SK-N-SH (cell line): ENCODE measurements around the gene ZG16.

Source experiments
- FOXM1 ChIP-seq: IDR thresholded peaks from 2 replicates; pipeline ENCODE4 v1.4.0; 2012; ENCODE audit warnings: low read depth, mild to moderate bottlenecking
- GABPA ChIP-seq: IDR thresholded peaks from 2 replicates; pipeline ENCODE4 v1.4.0; 2012; ENCODE audit warnings: low read depth, mild to moderate bottlenecking
- JUND ChIP-seq: IDR thresholded peaks from 2 replicates; pipeline ENCODE4 v1.4.0; 2012
- MXI1 ChIP-seq: IDR thresholded peaks from 2 replicates; pipeline ENCODE4 v1.6.1; 2012; ENCODE audit warnings: mild to moderate bottlenecking, low read depth, low read length, improper control_type of control experiment
- NRF1 ChIP-seq: IDR thresholded peaks from 2 replicates; pipeline ENCODE4 v1.6.1; 2012; ENCODE audit warnings: low read depth, mild to moderate bottlenecking, low read length
- RFX5 ChIP-seq: IDR thresholded peaks from 2 replicates; pipeline ENCODE4 v1.6.1; 2012; ENCODE audit warnings: mild to moderate bottlenecking, improper control_type of control experiment, low read length
- TAF1 ChIP-seq: IDR thresholded peaks from 2 replicates; pipeline ENCODE4 v1.6.1; 2012; ENCODE audit warnings: low read depth, mild to moderate bottlenecking, low read length, moderate library complexity, borderline replicate concordance
- TCF12 ChIP-seq: IDR thresholded peaks from 2 replicates; pipeline ENCODE4 v1.4.0; 2012
- YY1 ChIP-seq: IDR thresholded peaks from 2 replicates; pipeline ENCODE4 v1.4.0; 2012; ENCODE audit warnings: low read depth, mild to moderate bottlenecking
- TF ChIP-seq, protein P1 (sequence below): fragments of 200-600 bp; sonication (generic); IDR thresholded peaks from 2 replicates; pipeline ENCODE4 v1.6.1; 2017; ENCODE audit warnings: antibody characterized with exemption, mild to moderate bottlenecking, moderate library complexity
- TF ChIP-seq, protein P2 (sequence below): IDR thresholded peaks from 2 replicates; pipeline ENCODE4 v1.4.0; 2012; ENCODE audit warnings: low read depth, borderline replicate concordance

DNA sequence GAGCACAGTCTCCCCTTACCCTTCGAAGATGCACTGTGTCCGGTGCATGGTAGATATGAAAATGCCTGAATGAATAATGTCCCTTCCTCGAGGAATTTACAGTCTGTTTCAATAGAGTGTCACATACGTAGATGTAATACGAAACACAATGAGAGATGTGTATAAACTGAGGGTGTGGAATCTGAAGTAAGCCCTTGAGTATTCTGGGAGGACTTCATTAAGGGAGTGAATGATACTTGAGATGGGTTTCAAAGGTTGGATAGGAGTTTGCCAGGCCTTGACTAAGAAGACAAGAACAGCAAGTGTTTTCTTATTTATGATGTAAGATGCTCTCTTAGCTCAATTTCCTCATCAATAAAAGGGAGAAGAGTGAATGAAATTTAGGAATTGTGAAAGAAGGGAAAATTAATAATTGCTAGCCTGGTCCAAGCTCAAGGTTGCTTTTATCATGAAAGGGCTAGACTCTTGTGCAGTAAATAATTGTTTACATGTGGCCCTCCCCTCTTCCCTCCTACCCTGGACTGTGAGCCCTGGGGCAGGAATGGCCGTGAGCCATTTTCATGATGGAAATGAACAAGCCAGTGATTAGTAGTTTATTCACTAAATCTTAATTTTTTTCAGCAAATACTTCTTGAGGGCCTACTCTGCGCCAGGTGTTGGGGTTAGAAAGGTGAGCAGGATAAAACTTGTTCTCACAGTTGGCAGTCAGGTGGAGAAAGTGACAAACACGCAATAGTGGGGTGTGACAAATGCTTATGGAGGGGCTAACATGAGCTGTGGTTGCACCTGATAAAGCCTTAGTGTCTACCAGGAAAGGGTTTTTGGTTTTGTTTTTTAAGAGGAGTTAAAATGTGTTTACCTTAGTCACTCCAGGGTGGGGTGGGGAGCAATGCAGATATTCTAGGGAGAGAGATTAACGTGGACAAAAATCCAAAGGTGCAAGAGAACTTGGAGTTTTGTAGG lies 14.1 kb downstream of the ZG16 start:
- TF ChIP-seq MXI1 (no peak), RFX5 (no peak), GABPA (no peak), TCF12 (no peak), YY1 (no peak), NRF1 (no peak), FOXM1 (no peak), TAF1 (no peak), JUND (no peak)
- TF ChIP-seq, protein P1, sequence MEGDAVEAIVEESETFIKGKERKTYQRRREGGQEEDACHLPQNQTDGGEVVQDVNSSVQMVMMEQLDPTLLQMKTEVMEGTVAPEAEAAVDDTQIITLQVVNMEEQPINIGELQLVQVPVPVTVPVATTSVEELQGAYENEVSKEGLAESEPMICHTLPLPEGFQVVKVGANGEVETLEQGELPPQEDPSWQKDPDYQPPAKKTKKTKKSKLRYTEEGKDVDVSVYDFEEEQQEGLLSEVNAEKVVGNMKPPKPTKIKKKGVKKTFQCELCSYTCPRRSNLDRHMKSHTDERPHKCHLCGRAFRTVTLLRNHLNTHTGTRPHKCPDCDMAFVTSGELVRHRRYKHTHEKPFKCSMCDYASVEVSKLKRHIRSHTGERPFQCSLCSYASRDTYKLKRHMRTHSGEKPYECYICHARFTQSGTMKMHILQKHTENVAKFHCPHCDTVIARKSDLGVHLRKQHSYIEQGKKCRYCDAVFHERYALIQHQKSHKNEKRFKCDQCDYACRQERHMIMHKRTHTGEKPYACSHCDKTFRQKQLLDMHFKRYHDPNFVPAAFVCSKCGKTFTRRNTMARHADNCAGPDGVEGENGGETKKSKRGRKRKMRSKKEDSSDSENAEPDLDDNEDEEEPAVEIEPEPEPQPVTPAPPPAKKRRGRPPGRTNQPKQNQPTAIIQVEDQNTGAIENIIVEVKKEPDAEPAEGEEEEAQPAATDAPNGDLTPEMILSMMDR: no peak
- TF ChIP-seq, protein P2, sequence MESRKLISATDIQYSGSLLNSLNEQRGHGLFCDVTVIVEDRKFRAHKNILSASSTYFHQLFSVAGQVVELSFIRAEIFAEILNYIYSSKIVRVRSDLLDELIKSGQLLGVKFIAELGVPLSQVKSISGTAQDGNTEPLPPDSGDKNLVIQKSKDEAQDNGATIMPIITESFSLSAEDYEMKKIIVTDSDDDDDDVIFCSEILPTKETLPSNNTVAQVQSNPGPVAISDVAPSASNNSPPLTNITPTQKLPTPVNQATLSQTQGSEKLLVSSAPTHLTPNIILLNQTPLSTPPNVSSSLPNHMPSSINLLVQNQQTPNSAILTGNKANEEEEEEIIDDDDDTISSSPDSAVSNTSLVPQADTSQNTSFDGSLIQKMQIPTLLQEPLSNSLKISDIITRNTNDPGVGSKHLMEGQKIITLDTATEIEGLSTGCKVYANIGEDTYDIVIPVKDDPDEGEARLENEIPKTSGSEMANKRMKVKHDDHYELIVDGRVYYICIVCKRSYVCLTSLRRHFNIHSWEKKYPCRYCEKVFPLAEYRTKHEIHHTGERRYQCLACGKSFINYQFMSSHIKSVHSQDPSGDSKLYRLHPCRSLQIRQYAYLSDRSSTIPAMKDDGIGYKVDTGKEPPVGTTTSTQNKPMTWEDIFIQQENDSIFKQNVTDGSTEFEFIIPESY: no peak
